Panc1 (cell line): ENCODE results near the gene VASP. TPM values are rescaled to one million over a fixed set of nuclear protein-coding genes. Genes with fewer than 3 reads are reported as not detected.
A peak's percentile ranks its signal among the peaks of the same experiment; 100 is the strongest.
"Not testable (repeated sequence)": the region's sequence is repeated elsewhere in the genome, so short reads cannot be mapped to it uniquely, and the experiment has no call there.

Source experiments
- ATAC-seq: fragments of 200-7000 bp; cut with Tn5 transposase; 2 replicates; pipeline ENCODE4 v1.9.1; 2020; ENCODE audit warnings: mild to moderate bottlenecking, moderate library complexity
- BruUV-seq: library from RNA; stranded (reverse); fragments of 400-500 nt; replicated peaks from 2 replicates; lab custom pipeline; 2021; lab: Mats Ljungman, UMichigan
- CTCF ChIA-PET: fragments of 300-600 bp; sonication (Branson Sonifier 250); formaldehyde crosslinking; loops from one replicate; lab custom pipeline; 2022; ENCODE audit warnings: antibody characterized with exemption; lab: Charles Lee
- POLR2A ChIA-PET: fragments of 300-600 bp; sonication (Branson Sonifier 250); formaldehyde crosslinking; loops from one replicate; lab custom pipeline; 2022; ENCODE audit warnings: antibody characterized with exemption; lab: Charles Lee
- DNase-seq: peaks from one replicate; pipeline ENCODE4 v3.0.0-alpha.2; 2010; ENCODE audit warnings: low read depth, low spot score
- H3K27ac ChIP-seq: 2 replicates; pipeline ENCODE4 v1.5.1; 2011; ENCODE audit warnings: mild to moderate bottlenecking, low read length, inconsistent platforms
- H3K27me3 ChIP-seq: fragments of 200-500 bp; sonication (Bioruptor generic); 2 replicates; pipeline ENCODE4 v1.6.0; 2014; ENCODE audit warnings: low read length, inconsistent platforms; ENCODE audit not compliant: control insufficient read depth, insufficient read depth
- H3K36me3 ChIP-seq: fragments of 200-500 bp; sonication (Bioruptor generic); 2 replicates; pipeline ENCODE4 v1.5.1; 2014; ENCODE audit warnings: inconsistent platforms, mild to moderate bottlenecking, low read length, moderate library complexity; ENCODE audit not compliant: control insufficient read depth, insufficient read depth
- H3K4me1 ChIP-seq: 2 replicates; pipeline ENCODE4 v1.5.1; 2011; ENCODE audit warnings: inconsistent platforms, mild to moderate bottlenecking, low read length, moderate library complexity; ENCODE audit not compliant: control insufficient read depth, insufficient read depth
- H3K4me3 ChIP-seq, 2 experiments: 2 replicates each; pipeline ENCODE4 v1.5.1; 2011 to 2012; ENCODE audit warnings: low read depth in 2 of 2, low read length in 2 of 2, mild to moderate bottlenecking in 2 of 2, inconsistent platforms in 1 of 2, moderate library complexity in 1 of 2
- H3K9me3 ChIP-seq: fragments of 200-500 bp; sonication (Bioruptor generic); 2 replicates; pipeline ENCODE4 v1.5.1; 2014; ENCODE audit warnings: low read depth, mild to moderate bottlenecking, inconsistent platforms, low read length, moderate library complexity; ENCODE audit not compliant: control insufficient read depth, insufficient read depth
- POLR2AphosphoS5 ChIP-seq: IDR thresholded peaks from 2 replicates; pipeline ENCODE4 v1.6.1; 2012; ENCODE audit warnings: mild to moderate bottlenecking, low read depth, low read length, moderate library complexity
- SIN3A ChIP-seq: IDR thresholded peaks from 2 replicates; pipeline ENCODE4 v1.6.1; 2012; ENCODE audit warnings: low read depth, mild to moderate bottlenecking, low read length, moderate library complexity, borderline replicate concordance; ENCODE audit not compliant: insufficient read depth
- TCF7L2 ChIP-seq: IDR thresholded peaks from 2 replicates; pipeline ENCODE4 v1.6.1; 2011; ENCODE audit warnings: mild to moderate bottlenecking, low read depth, low read length, inconsistent platforms
- in situ Hi-C: cut with HindIII; loops from 2 replicates; pipeline ENCODE4 v1.10.0; 2016; ENCODE audit warnings: low sequenced_read_pairs, low pct_unique_long_range_greater_than_20kb
- intact Hi-C: fragments of 100-400 bp; cut with micrococcal nuclease; formaldehyde crosslinking; loops from one replicate; pipeline ENCODE4 v1.10.0; 2022; ENCODE audit not compliant: unreplicated experiment
- total RNA-seq: library from RNA; stranded (reverse); gene quantifications from one replicate; pipeline ENCODE4 v1.2.1, GENCODE V29; 2021; ENCODE audit not compliant: unreplicated experiment
- TF ChIP-seq, protein P1 (sequence below), 2 experiments: IDR thresholded peaks; 2 replicates each; pipeline ENCODE4 v1.6.1; 2011 to 2012; ENCODE audit warnings: low read depth in 2 of 2, control low read depth in 1 of 2, low read length in 1 of 2, mild to moderate bottlenecking in 1 of 2, moderate library complexity in 1 of 2; ENCODE audit not compliant: insufficient read depth in 1 of 2
- TF ChIP-seq, protein P2 (sequence below): fragments of 450-650 bp; IDR thresholded peaks from 2 replicates; pipeline ENCODE4 v1.5.1; 2017; ENCODE audit warnings: mild to moderate bottlenecking

VASP gene
- total RNA-seq, 1 experiment from 2014 or later, result 101 TPM

DNA sequence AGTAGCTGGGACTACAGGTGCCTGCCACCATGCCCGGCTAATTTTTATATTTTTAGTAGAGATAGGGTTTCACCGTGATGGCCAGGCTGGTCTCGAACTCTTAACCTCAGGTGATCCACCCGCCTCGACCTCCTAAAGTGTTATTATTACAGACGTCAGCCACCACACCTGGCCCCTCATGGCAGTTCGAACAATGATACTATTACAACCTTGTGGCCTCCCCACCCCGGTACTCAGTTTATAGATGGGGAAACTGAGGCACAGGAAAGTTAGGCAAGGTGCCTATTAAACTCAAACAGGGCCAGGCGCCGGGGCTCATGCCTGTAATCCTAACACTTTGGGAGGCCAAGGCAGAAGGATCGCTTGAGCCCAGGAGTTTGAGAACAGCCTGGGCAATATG lies 3.1 kb downstream of the VASP start:
- in situ Hi-C loops, intact Hi-C loops, BruUV-seq, H3K9me3 ChIP-seq, DNase-seq, H3K27ac ChIP-seq, ATAC-seq, H3K36me3 ChIP-seq, H3K27me3 ChIP-seq, H3K4me3 ChIP-seq, POLR2A ChIA-PET, CTCF ChIA-PET: not testable (repeated sequence)
- H3K4me1 ChIP-seq, result peaks cover 29% of the 10 kb centered on the region

DNA sequence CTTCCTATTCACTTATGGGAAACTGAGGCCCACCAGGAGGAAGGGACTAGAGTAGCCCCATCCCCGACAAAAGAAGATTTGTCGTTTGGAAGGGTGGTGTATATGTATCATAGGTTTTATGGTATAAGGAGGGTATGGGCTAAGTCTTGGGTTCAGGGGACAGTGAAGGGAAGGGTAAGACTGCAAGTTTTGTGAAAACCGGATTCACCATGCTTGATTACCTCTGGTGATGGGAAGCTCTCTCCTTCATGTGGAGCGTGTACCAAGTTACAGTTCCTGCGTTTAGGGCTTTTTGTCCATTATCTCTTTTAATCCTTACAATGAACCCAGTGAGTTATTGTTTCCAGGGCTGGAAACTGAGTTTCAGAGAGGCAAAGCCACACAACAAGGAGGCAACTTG lies 3.8 kb downstream of the VASP start:
- ATAC-seq (no peak), DNase-seq (no peak)
- CTCF ChIA-PET, result no interaction called here
- H3K9me3 ChIP-seq, result no peaks in the 10 kb centered on the region
- no peak overlapping the region for H3K4me3 ChIP-seq
- BruUV-seq, result no TSS peak
- H3K4me1 ChIP-seq, result peaks cover 29% of the 10 kb centered on the region
- POLR2A ChIA-PET, result no interaction called here
- no peaks in the 10 kb centered on the region for H3K27me3 ChIP-seq
- 0 out of 2 replicates have a peak overlapping the region, but pooled peaks have one; percentile 7 for H3K27ac ChIP-seq
- intact Hi-C loops (no loop called here), in situ Hi-C loops (no loop called here)
- peaks cover 6% of the 10 kb centered on the region; the same call in 1 of the 2 replicates for H3K36me3 ChIP-seq
- TF ChIP-seq, protein P1, sequence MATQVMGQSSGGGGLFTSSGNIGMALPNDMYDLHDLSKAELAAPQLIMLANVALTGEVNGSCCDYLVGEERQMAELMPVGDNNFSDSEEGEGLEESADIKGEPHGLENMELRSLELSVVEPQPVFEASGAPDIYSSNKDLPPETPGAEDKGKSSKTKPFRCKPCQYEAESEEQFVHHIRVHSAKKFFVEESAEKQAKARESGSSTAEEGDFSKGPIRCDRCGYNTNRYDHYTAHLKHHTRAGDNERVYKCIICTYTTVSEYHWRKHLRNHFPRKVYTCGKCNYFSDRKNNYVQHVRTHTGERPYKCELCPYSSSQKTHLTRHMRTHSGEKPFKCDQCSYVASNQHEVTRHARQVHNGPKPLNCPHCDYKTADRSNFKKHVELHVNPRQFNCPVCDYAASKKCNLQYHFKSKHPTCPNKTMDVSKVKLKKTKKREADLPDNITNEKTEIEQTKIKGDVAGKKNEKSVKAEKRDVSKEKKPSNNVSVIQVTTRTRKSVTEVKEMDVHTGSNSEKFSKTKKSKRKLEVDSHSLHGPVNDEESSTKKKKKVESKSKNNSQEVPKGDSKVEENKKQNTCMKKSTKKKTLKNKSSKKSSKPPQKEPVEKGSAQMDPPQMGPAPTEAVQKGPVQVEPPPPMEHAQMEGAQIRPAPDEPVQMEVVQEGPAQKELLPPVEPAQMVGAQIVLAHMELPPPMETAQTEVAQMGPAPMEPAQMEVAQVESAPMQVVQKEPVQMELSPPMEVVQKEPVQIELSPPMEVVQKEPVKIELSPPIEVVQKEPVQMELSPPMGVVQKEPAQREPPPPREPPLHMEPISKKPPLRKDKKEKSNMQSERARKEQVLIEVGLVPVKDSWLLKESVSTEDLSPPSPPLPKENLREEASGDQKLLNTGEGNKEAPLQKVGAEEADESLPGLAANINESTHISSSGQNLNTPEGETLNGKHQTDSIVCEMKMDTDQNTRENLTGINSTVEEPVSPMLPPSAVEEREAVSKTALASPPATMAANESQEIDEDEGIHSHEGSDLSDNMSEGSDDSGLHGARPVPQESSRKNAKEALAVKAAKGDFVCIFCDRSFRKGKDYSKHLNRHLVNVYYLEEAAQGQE (IDR thresholded peaks at IDR 0.05; ENCODE audit: insufficient read depth in 1 of 2, low read depth in 2 of 2, low read length in 1 of 2), result no peak
- TF ChIP-seq TCF7L2, result no peak

DNA sequence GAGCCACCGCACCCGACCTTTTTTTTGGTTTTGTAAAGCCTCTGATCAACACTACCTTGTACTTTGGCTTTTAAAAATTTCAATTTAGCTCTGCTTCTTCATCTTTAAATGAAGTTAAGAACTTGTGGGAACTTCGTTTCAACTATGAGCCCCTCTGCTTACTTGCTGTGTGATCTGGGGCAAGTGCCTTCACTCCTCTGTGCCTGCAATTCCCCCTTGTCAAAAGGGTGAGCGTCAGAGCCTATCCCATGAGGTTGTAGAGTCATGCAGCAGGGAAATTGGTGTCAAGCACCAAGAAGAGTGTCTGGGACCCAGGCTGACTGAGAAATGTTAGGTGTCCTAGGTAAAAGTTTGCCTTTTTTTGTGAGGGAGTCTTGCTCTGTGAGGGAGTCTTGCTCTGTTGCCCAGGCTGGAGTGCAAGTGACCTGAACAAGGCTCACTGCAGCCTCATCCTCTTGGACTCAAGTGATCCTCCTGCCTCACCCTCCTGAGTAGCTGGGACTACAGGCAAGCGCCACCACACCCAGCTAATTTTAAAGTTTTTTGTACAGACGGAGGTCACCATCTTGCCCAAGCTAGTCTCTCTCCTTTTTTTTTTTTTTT lies 5.7 kb downstream of the VASP start:
- CTCF ChIA-PET, result no interaction called here
- BruUV-seq, result no TSS peak
- POLR2A ChIA-PET, result no interaction called here

DNA sequence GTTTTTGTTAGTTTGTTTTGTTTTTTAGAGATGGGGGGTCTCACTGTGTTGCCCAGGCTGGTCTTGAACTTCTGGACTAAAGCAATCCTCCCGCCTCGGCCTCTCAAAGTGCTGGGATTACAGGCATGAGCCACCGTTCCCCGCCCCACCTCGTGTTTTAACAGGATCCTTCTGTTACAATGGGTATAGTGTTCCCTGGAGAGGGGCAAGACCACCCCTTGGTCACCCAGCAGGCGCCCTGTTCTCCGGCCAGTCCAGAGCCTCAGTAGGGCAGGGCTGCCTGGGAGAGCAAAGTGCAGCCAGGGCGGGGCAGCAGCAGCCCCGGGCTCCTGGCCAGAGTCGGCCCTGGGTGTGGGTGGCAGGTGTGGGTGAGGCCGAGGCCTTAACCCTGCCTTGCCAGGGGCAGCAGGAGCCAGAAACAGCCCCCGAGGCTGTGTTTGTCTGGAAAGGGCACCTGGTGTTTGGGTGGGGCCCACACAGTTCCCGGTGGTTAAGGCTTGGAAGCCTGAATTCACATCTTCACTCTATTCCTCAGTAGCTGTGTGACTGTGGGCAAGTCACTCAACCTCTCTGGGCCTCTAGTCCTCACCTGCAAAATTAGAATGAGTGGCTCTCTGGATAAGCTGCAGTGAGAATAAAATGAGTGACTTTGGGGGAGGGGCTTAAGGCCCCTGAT lies 7.2 kb downstream of the VASP start:
- DNase-seq, result no peak
- H3K9me3 ChIP-seq, result no peaks in the 10 kb centered on the region
- intact Hi-C loops, result no loop called here
- no peaks in the 10 kb centered on the region for H3K27me3 ChIP-seq
- ATAC-seq, result 0 out of 2 replicates have a peak, but pooled peaks have one; percentile 36
- in situ Hi-C loops, result no loop called here
- BruUV-seq, result no TSS peak
- TF ChIP-seq TCF7L2 (no peak), SIN3A (no peak), POLR2AphosphoS5 (no peak)
- TF ChIP-seq, protein P2, sequence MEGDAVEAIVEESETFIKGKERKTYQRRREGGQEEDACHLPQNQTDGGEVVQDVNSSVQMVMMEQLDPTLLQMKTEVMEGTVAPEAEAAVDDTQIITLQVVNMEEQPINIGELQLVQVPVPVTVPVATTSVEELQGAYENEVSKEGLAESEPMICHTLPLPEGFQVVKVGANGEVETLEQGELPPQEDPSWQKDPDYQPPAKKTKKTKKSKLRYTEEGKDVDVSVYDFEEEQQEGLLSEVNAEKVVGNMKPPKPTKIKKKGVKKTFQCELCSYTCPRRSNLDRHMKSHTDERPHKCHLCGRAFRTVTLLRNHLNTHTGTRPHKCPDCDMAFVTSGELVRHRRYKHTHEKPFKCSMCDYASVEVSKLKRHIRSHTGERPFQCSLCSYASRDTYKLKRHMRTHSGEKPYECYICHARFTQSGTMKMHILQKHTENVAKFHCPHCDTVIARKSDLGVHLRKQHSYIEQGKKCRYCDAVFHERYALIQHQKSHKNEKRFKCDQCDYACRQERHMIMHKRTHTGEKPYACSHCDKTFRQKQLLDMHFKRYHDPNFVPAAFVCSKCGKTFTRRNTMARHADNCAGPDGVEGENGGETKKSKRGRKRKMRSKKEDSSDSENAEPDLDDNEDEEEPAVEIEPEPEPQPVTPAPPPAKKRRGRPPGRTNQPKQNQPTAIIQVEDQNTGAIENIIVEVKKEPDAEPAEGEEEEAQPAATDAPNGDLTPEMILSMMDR, result no peak
- TF ChIP-seq, protein P1 (IDR thresholded peaks at IDR 0.05; ENCODE audit: insufficient read depth in 1 of 2, low read depth in 2 of 2, low read length in 1 of 2), result no peak
- ChIA-PET CTCF (no interaction called here), POLR2A (no interaction called here)
- H3K27ac ChIP-seq, result peak overlapping the region; percentile 17; the same call in 1 of the 2 replicates
- peaks cover 28% of the 10 kb centered on the region for H3K4me1 ChIP-seq
- H3K4me3 ChIP-seq, result no peak overlapping the region
- no peaks in the 10 kb centered on the region; the same call in 1 of the 2 replicates for H3K36me3 ChIP-seq

More for the DNA sequence above, 5.7 kb downstream of the VASP start:
- no peak overlapping the region for H3K27ac ChIP-seq
- H3K27me3 ChIP-seq, result no peaks in the 10 kb centered on the region
- H3K4me3 ChIP-seq, result no peak overlapping the region
- H3K36me3 ChIP-seq, result peaks cover 4% of the 10 kb centered on the region
- intact Hi-C loops (no loop called here), in situ Hi-C loops (no loop called here)
- DNase-seq (no peak), ATAC-seq (no peak)
- TF ChIP-seq SIN3A, result no peak
- no peaks in the 10 kb centered on the region for H3K9me3 ChIP-seq
- H3K4me1 ChIP-seq, result peaks cover 29% of the 10 kb centered on the region
